ENCODE measurements around the gene SUSD6.

GRCh38 chr14:69574263-69574953 lies 37.0 kb upstream of the SUSD6 start, which contains the start of gene CCDC177:
- TF ChIP-seq CTCF (conservative IDR thresholded peaks at IDR 0.05), result peak; percentile 98
- TF ChIP-seq ZFX (IDR thresholded peaks at IDR 0.05), result no peak
